Activated T-helper 9 cell treated with anti-CD3 and anti-CD28 coated beads, Interleukin-2, amount 50 U/mL, for 16 hours (primary cell): ENCODE measurements around the gene APBA2.

ENCODE experiments used
- DNase-seq: peaks from one replicate; pipeline ENCODE4 v3.0.0-alpha.2; 2020; ENCODE audit warnings: low read depth

The APBA2 gene

DNA sequence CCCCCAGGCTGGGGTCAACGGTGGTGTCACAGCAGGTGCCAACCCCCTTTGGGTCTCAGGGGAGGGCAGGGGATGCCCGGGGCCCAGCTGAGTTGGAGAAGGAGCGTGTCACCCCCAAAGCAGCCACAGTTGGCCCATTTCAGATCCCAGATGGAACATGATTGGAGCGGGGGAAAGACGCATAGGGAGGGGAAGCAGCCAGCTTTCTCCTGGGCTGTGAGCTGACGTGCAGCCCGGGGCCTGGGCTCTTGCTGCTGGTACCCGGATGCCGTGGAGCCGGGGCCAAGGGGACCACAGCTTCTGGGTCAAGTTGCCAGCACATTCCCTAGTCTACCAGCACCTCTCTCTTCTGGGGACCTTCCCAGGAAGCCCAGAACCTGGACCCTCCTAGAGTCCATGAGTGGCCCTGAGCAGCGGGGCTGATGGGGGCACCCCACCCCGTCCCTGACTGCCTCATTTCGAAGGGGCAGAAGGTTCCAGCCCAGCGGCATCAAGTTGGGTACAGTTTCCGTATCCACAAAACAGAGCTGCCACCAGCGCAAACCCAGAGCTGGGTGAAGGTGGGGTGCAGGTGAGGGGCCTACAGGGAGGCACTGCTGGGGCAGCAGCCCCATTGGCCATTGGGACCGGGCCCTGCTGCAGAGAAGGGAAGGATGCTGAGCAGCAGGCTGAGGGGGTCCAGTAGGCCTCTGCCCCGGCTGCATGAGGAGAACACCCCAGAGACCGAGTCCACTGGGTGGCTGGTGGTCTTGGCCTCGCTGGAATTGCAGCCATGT is 235.0 kb downstream of the APBA2 start:
- DNase-seq, result no peak

- DNase-seq, result no peak
Observed at GRCh38 chr15:29121369-29121656, 235.5 kb downstream of the APBA2 start.

- no peak for DNase-seq
Observed at GRCh38 chr15:29121907-29122306, 236.1 kb downstream of the APBA2 start.

- no peak for DNase-seq
Observed at GRCh38 chr15:29122506-29122905, 236.7 kb downstream of the APBA2 start.

DNA sequence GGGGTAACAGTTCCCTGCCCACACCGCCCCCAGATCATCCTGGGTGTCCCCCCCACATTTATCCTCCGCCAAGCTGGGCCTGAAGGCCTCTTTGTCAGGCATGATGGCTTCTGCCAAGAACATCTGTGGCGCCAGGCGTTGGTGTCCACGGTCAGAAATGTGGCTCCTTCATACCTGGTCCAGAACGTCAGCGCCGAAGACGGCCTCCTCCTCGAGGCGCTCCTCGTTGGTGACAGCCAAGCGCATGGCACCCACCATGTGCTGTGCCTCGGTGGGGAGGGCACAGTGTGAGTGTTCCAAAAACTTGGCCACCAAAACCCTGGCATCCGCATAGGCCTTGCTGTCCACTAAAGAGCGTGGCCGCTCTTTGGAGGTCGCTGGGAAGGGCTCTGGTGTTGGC is 237.4 kb downstream of the APBA2 start:
- no peak for DNase-seq

GRCh38 chr15:29123991-29124390 is 238.2 kb downstream of the APBA2 start:
- DNase-seq, result no peak

DNA sequence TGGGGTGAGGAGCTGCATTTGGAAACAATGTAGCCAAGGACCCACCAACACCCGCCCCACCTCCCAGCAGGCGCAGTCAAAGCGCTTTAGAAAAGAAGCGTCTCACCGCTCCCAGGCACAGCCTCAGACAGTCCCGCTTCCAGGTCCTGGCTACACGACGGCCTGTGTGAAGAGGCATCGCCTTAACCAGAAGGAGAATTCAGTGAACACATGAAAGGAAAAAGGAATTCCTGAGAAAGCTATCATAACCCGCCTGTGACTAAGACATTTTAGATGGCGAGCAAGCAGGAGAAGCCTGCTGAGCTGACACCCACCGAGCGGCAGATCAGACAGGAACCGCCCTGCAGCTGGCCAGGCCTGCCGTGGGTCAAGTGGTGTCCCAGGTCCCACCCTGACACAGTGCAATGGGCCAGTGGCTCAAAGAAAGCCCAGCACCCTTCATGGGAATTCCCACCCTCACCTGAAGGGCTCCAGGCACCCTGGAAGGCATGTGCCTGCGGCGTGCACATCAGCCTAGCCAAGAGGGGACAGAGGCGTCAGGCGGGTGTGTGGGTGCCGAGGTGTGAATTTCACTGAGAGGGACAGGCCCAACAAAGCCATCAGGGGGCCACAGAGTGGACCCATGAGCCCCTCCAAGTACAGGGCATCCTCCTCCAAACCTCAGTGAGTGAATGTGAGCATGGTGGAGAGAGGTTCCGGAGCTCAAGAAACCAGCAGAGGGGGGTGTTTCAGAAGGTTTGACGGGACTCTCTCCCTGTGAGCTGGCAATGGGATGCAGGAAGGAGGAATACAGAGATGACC is 239.0 kb downstream of the APBA2 start:
- no peak for DNase-seq

DNA sequence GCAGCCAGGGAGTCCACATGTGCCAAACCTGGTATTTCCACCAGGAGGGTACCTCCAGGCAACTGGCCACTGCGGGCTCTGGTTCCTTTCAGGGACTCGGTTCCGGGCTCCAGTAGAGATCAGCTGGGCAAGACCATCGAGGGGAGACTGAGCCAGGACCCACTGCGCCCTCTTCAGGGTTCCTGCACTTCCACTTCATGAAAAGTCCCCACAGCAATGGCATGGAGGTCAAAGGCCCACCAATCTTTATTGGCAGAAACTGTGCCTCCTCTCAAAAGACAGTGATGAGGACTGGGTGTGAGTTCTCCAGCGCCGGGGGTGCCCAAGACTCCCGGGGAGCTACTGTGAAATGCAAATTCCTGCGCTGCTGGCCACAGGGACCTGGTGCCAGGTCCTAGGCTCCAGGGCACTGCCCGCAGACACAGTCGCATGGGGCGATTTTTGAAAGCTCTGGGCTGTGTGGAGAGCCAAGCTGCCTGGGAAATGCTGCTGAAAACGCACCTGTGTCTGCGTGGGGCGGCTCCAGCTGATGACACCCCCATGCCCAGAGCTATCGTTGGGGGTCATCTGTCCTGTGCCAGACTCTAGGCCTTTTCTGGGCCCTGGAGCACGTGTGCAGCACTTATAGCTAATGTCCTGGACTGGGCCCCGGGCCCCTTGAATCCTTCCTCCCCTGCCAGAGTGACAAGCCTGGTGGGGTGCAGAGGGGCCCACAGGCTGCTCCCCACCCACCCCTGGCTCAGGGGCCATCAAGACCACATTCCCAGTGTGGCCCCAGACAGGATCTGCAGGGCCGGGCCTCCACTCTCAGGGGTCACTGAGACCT is 239.8 kb downstream of the APBA2 start:
- no peak for DNase-seq

- DNase-seq, result no peak
Observed at GRCh38 chr15:29126208-29126536, 240.4 kb downstream of the APBA2 start.

DNA sequence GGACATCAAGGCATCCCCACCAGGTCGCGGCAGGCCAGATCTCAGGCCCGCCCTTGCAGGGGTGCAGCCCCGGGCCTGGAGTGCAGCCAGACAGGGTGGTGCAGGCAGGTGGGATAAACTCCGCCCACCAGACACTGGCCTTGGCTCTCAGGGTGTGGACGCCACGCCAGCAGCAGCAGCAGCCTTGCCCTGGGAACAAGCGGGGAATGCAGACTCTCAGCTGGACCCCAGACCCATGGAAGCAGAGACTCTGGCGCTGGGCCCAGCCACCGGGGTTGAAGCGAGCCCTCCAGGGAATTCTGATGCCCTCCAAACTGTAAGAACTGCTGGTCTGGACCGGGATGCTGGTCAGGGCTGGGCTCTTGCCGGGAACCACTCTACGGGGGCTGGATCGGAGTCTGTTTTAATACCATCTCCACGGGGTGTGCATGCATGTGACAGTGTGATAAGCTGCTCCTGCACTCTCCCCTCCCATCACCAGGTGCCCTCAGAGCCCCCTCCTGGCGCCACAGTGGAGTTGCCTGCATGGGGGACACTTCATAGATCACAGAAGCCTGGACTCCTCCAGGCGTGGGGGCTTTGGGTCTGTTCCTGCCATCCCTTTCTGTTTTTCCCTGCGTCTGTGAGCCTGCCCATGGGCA is 241.2 kb downstream of the APBA2 start:
- DNase-seq, result no peak

DNA sequence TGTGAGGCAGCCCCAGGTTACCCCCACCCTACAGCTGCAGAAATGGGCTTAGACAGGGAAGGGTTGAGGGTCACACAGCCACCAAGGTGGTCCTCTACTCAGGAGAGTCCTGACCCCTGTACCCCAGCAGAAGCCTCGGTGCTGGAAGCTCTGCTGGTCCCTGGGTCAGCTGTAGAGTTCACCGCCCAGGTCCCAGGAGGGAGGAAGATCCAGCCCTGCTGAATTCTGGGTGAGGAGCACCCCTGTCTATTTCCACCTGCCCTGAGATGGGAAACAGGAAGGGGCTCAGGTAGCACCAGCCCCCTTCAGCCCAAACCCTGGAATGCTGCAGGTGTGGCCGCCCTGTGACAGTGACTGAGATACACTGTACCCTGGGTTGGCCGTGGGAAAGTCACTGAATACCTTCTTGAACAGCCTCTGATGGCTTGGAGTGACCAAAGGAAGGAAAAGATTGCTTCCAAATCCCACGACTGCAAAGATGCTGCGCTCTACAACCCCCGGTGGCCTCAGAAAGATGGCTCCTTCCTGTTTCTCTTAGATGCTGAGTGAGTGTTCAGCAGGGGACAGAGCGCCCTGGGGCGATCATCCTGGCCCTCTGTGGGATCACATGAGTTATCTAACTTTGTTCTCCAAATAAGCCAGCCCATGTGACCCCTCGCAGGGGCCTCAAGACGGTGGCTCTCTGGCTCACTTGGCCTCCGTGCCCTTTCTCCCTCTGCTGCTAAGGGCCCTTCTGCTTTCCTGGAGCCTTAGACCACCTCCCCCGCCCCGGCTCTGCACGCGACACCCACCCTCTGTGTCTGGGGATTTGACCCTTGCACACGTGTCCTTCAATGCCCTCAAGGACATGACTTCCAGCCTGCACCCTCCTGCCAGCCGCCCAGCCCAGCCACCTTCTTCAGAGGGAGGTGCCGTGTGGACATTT is 242.0 kb downstream of the APBA2 start:
- no peak for DNase-seq

DNA sequence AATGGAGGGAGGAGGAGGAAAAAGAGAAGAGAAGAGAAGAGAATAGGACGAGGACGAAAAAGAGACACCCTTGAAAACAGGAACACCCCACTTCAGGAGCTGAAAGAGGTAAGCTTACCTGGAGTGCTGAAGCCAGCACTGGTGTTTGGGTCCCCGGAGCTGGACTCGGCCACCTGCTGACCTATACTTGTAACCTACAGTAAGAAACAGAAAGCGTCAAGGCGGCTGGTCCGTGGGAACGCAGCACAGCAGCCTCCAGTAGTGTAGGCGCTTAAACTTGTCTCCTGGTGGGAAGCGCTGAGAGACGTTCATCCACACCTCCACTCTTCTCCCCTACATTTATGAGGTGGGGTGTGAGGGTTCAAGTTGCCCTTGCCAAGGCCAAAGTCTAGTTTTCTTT is 242.9 kb downstream of the APBA2 start:
- no peak for DNase-seq

GRCh38 chr15:29129221-29129620 is 243.4 kb downstream of the APBA2 start:
- no peak for DNase-seq

GRCh38 chr15:29129926-29130325 is 244.2 kb downstream of the APBA2 start:
- DNase-seq, result no peak

GRCh38 chr15:29130476-29130875 is 244.7 kb downstream of the APBA2 start:
- no peak for DNase-seq

DNA sequence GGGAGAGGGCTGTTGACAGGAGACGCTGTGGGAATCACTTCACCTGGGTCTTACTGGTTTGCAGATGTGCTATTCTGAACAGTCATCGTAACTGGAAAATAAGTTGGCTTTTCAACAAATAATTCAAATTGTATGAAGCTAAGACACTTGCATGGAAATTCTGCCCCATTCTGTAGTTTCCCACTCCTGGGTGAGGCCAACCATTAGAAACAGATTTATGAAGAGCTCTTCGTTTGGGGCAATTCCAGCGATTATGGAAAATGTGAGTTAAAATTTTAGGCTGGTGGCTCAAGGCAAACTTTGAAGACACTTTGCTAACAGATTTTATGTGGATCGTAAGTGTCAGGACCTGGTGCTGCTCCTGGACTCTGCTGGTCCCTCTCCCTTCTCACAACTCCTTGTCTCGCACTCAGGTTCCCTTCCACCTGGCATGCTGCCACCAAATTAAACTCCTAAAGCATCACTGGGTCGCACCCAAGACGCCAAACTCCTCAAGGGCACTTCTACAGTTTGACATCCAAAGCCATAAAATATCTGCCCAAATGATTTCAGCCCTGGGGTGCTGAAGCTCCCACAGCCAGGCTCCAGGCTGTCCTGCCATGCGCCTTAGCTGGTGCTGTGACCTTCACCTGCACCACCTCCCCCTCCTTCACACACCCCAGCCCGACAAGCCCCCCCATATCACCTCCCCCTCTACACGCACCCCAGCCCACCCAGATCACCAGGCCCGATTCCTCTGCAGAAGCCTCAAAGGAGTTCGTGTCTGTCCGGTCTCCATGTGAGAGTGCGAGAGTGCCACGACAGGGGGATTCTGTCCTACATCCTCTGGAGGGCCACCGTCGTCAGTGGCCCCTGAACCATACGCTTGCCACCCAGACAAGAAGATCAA is 245.4 kb downstream of the APBA2 start:
- no peak for DNase-seq

- DNase-seq, result no peak
Observed at GRCh38 chr15:29131840-29132420, 246.2 kb downstream of the APBA2 start.

DNA sequence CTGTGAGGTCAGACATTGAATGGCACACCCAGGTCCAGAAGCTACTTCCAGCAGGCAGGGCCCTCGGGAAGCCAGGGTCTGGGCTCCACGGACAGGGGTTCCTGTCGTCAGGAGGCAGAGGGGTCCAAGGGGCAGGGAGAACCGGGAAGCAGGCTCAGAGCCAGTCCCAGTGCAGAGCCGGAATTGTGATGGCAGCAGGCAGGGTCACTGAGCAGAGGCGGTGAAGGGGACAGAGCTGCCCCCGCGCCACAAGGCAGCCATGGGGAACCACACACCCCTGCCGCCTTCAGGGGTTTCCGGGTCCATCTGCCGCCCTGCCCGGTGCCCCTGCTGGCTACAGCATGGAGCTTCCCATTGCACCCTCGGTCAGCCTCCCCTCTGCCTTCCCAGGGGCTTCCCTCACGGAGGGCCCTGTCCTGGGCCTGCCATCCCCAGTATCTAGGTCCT is 247.0 kb downstream of the APBA2 start:
- no peak for DNase-seq

- DNase-seq, result no peak
Observed at GRCh38 chr15:29133321-29133720, 247.5 kb downstream of the APBA2 start.

GRCh38 chr15:29133791-29134190 is 248.0 kb downstream of the APBA2 start:
- DNase-seq, result no peak
